Thyroid gland (tissue), 4 donors: Measurements from ENCODE around the gene AGGF1.
"Not testable (repeated sequence)": the region's sequence is repeated elsewhere in the genome, so short reads cannot be mapped to it uniquely, and the experiment has no call there.

ENCODE experiments used
- CTCF ChIP-seq, 6 experiments: fragments of 200-600 bp in 3 of 6; fragments of 450-650 bp in 3 of 6; sonication (generic) in 3 of 6; IDR thresholded peaks; one replicate each; pipeline ENCODE4 v1.5.1; 2016 to 2019; ENCODE audit warnings: antibody characterized with exemption in 6 of 6, mild to moderate bottlenecking in 2 of 6, inconsistent platforms in 1 of 6, moderate library complexity in 1 of 6
- POLR2A ChIP-seq, 2 donors: fragments of 450-650 bp; IDR thresholded peaks; one replicate each; pipeline ENCODE4 v1.6.1; 2017; ENCODE audit warnings: antibody characterized with exemption in 2 of 2, mild to moderate bottlenecking in 2 of 2, moderate library complexity in 1 of 2

- not testable (repeated sequence) for TF ChIP-seq CTCF (IDR thresholded peaks at IDR 0.05)
- TF ChIP-seq POLR2A (IDR thresholded peaks at IDR 0.05): peak in 1 of 2 donors; percentile 28
Measured at GRCh38 chr5:77080479-77080878, 50.3 kb downstream of the AGGF1 start.
